Stimulated activated CD8-positive, alpha-beta memory T cell treated with anti-CD3 and anti-CD28 coated beads, Interleukin-12 subunit alpha, Interleukin-12 subunit beta, amount 100 ng/mL, for 24 hours (primary cell): ENCODE results near the gene POC1B.

Source experiments
- DNase-seq: peaks from one replicate; pipeline ENCODE4 v3.0.0-alpha.2; 2020; ENCODE audit errors: extremely low read depth

POC1B gene

GRCh38 chr12:89525824-89526770 lies at the start of gene POC1B:
TSS of gene POC1B (minus strand) at chr12:89526047. CDS start at chr12:89525895, 152 bp downstream.
- peak; percentile 58 for DNase-seq

GRCh38 chr12:89575374-89575773 lies 49.5 kb upstream of the POC1B start:
- DNase-seq: no peak

- no peak for DNase-seq
Observed at GRCh38 chr12:89574736-89575208, 48.9 kb upstream of the POC1B start.

GRCh38 chr12:89573051-89573810 lies 47.4 kb upstream of the POC1B start:
- no peak for DNase-seq

GRCh38 chr12:89571491-89572195 lies 45.8 kb upstream of the POC1B start:
- DNase-seq: no peak

- no peak for DNase-seq
Observed at GRCh38 chr12:89568484-89568883, 42.6 kb upstream of the POC1B start.

GRCh38 chr12:89567691-89568239 lies 41.9 kb upstream of the POC1B start:
- no peak for DNase-seq

- no peak for DNase-seq
Observed at GRCh38 chr12:89566615-89567014, 40.8 kb upstream of the POC1B start.

- no peak for DNase-seq
Observed at GRCh38 chr12:89565002-89565401, 39.2 kb upstream of the POC1B start.

GRCh38 chr12:89559753-89560152 lies 33.9 kb upstream of the POC1B start:
- DNase-seq: no peak

GRCh38 chr12:89556976-89557375 lies 31.1 kb upstream of the POC1B start:
- DNase-seq: no peak

- no peak for DNase-seq
Observed at GRCh38 chr12:89552376-89552775, 26.5 kb upstream of the POC1B start.

- no peak for DNase-seq
Observed at GRCh38 chr12:89551747-89552146, 25.9 kb upstream of the POC1B start.

GRCh38 chr12:89547101-89547500 lies 21.3 kb upstream of the POC1B start:
- DNase-seq: no peak

GRCh38 chr12:89546151-89546550 lies 20.3 kb upstream of the POC1B start:
- no peak for DNase-seq

GRCh38 chr12:89544681-89545184 lies 18.9 kb upstream of the POC1B start:
- DNase-seq: no peak

GRCh38 chr12:89544022-89544421 lies 18.2 kb upstream of the POC1B start:
- DNase-seq: no peak

- peak; percentile 27 for DNase-seq
Observed at GRCh38 chr12:89542912-89543592, 17.2 kb upstream of the POC1B start.

- no peak for DNase-seq
Observed at GRCh38 chr12:89542236-89542635, 16.4 kb upstream of the POC1B start.

GRCh38 chr12:89540586-89540985 lies 14.7 kb upstream of the POC1B start:
- no peak for DNase-seq
